GM12878 (cell line): Measurements from ENCODE around the gene CADPS. TPM values are rescaled to one million over a fixed set of nuclear protein-coding genes. Genes with fewer than 3 reads are reported as not detected.
"Not testable (repeated sequence)": the region's sequence is repeated elsewhere in the genome, so short reads cannot be mapped to it uniquely, and the experiment has no call there.

ENCODE experiments used
- ATAC-seq: fragments of 200-7000 bp; cut with Tn5 transposase; 3 replicates; pipeline ENCODE4 v1.9.1; 2020; ENCODE audit warnings: mild to moderate bottlenecking, moderate library complexity
- BruUV-seq: library from RNA; stranded (reverse); fragments of 400-500 nt; replicated peaks from 2 replicates; lab custom pipeline; 2021; lab: Mats Ljungman, UMichigan
- CTCF ChIA-PET: fragments of 300-600 bp; sonication (Branson Sonifier 250); formaldehyde crosslinking; extraction: SDS; loops from one replicate; lab custom pipeline; 2021; ENCODE audit warnings: inconsistent platforms; lab: Yijun Ruan, JAX
- POLR2A ChIA-PET: fragments of 350-600 bp; formaldehyde crosslinking; extraction: SDS; loops from one replicate; lab custom pipeline; 2021; ENCODE audit warnings: inconsistent platforms; lab: Charles Lee
- RAD21 ChIA-PET: fragments of 300-600 bp; sonication (Branson Sonifier 250); formaldehyde crosslinking; loops from one replicate; lab custom pipeline; 2023; ENCODE audit warnings: antibody characterized with exemption; ENCODE audit not compliant: unreplicated experiment; lab: Charles Lee
- SMC1A ChIA-PET: fragments of 300-600 bp; sonication (Branson Sonifier 250); formaldehyde crosslinking; loops from one replicate; lab custom pipeline; 2023; ENCODE audit not compliant: unreplicated experiment, uncharacterized antibody; lab: Charles Lee
- DNase-seq: peaks from one replicate; pipeline ENCODE4 v3.0.0-alpha.2; 2011; ENCODE audit warnings: low read depth, low spot score
- FAIRE-seq: peaks from 3 replicates; lab custom pipeline; 2011; peaks lifted over from hg19 to GRCh38; lab: Jason Lieb, UNC
- H2AFZ ChIP-seq: 2 replicates; pipeline ENCODE4 v1.6.0; 2011; ENCODE audit warnings: low read depth, low read length, control low read depth; ENCODE audit not compliant: control insufficient read depth
- H3K27ac ChIP-seq: 2 replicates; pipeline ENCODE4 v1.5.1; 2011; ENCODE audit warnings: control low read depth; ENCODE audit not compliant: control insufficient read depth, insufficient read depth
- H3K27me3 ChIP-seq, 2 experiments: replicated peaks in 1 of 2; 2 replicates each; pipeline versions ENCODE4 v1.6.0 to v1.6.1; 2011; ENCODE audit warnings: low read length in 1 of 2; ENCODE audit not compliant: control insufficient read depth in 2 of 2, insufficient read depth in 2 of 2
- H3K36me3 ChIP-seq, 2 experiments: 2 replicates each; pipeline ENCODE4 v1.5.1; 2011; ENCODE audit warnings: low read length in 1 of 2; ENCODE audit not compliant: control insufficient read depth in 2 of 2, insufficient read depth in 2 of 2
- H3K4me1 ChIP-seq: 2 replicates; pipeline ENCODE4 v1.6.1; 2011; ENCODE audit warnings: mild to moderate bottlenecking, low read length, moderate library complexity, mixed read lengths; ENCODE audit not compliant: control insufficient read depth, insufficient read depth
- H3K4me2 ChIP-seq: 2 replicates; pipeline ENCODE4 v1.6.0; 2011; ENCODE audit warnings: control low read depth; ENCODE audit not compliant: control insufficient read depth, insufficient read depth
- H3K4me3 ChIP-seq: fragments of 200-600 bp; sonication (generic); 2 replicates; pipeline ENCODE4 v1.5.1; 2016
- H3K79me2 ChIP-seq: 2 replicates; pipeline ENCODE4 v1.6.0; 2011; ENCODE audit warnings: low read length; ENCODE audit not compliant: control insufficient read depth, insufficient read depth
- H3K9ac ChIP-seq: 2 replicates; pipeline ENCODE4 v1.8.0; 2011; ENCODE audit warnings: low read length, control low read depth, mixed read lengths; ENCODE audit not compliant: control insufficient read depth, insufficient read depth
- H3K9me3 ChIP-seq: replicated peaks from 3 replicates; pipeline ENCODE4 v1.5.1; 2011; ENCODE audit warnings: mild to moderate bottlenecking, low read length; ENCODE audit not compliant: control insufficient read depth, insufficient read depth
- H4K20me1 ChIP-seq: 2 replicates; pipeline ENCODE4 v1.6.0; 2011; ENCODE audit not compliant: control insufficient read depth, insufficient read depth
- ATF2 ChIP-seq: IDR thresholded peaks from 2 replicates; pipeline ENCODE4 v1.6.1; 2012; ENCODE audit warnings: low read length, inconsistent platforms
- BACH1 ChIP-seq: fragments of 450-650 bp; IDR thresholded peaks from 2 replicates; pipeline ENCODE4 v1.6.1; 2017; ENCODE audit warnings: mild to moderate bottlenecking, borderline replicate concordance
- CHD2 ChIP-seq: IDR thresholded peaks from 2 replicates; pipeline ENCODE4 v1.6.1; 2011; ENCODE audit warnings: low read depth, low read length, improper control_type of control experiment, borderline replicate concordance
- MAX ChIP-seq: IDR thresholded peaks from 2 replicates; pipeline ENCODE4 v1.6.1; 2012; ENCODE audit warnings: low read depth, low read length, improper control_type of control experiment
- RCOR1 ChIP-seq: conservative IDR thresholded peaks from 2 replicates; pipeline ENCODE4 v1.6.1; 2012; ENCODE audit warnings: low read depth, low read length, improper control_type of control experiment
- SIX5 ChIP-seq: IDR thresholded peaks from 2 replicates; pipeline ENCODE4 v1.6.1; 2011; ENCODE audit warnings: mild to moderate bottlenecking, low read depth, low read length, moderate library complexity; ENCODE audit not compliant: severe bottlenecking
- STAT1 ChIP-seq: fragments of 450-650 bp; conservative IDR thresholded peaks from 2 replicates; pipeline ENCODE4 v1.6.1; 2014; ENCODE audit warnings: antibody characterized with exemption, mild to moderate bottlenecking
- TCF12 ChIP-seq: IDR thresholded peaks from 2 replicates; pipeline ENCODE4 v1.6.1; 2011; ENCODE audit warnings: low read depth, mild to moderate bottlenecking, low read length
- TCF3 ChIP-seq: IDR thresholded peaks from 2 replicates; pipeline ENCODE4 v1.6.1; 2012; ENCODE audit warnings: low read depth, mild to moderate bottlenecking, low read length, borderline replicate concordance; ENCODE audit not compliant: insufficient read depth
- WRNIP1 ChIP-seq: IDR thresholded peaks from 2 replicates; pipeline ENCODE4 v1.6.1; 2011; ENCODE audit warnings: low read depth, low read length, improper control_type of control experiment, borderline replicate concordance
- ZNF217 ChIP-seq: fragments of 450-650 bp; IDR thresholded peaks from 2 replicates; pipeline ENCODE4 v1.6.1; 2017; ENCODE audit warnings: antibody characterized with exemption, mild to moderate bottlenecking
- ZNF274 ChIP-seq: IDR thresholded peaks from one replicate; pipeline ENCODE4 v1.8.0; 2011; ENCODE audit not compliant: insufficient read length, insufficient read depth
- ZZZ3 ChIP-seq: IDR thresholded peaks from 2 replicates; pipeline ENCODE4 v1.6.1; 2011; ENCODE audit warnings: low read depth; ENCODE audit not compliant: control insufficient read depth, insufficient read length
- WGBS: methylation state at CpG from one replicate; pipeline ENCODE4 v1.1.6; 2016; ENCODE audit warnings: low lambda C conversion rate; ENCODE audit not compliant: insufficient replicate concordance, insufficient coverage; ENCODE audit errors: missing lambda C conversion rate; 5-methylcytosine and 5-hydroxymethylcytosine counted together
- in situ Hi-C: fragments of 300-500 bp; cut with MboI; formaldehyde crosslinking; loops from 9 replicates; pipeline ENCODE4 v1.14.3; 2018; ENCODE audit warnings: mixed read lengths
- intact Hi-C: fragments of 100-400 bp; cut with micrococcal nuclease; formaldehyde crosslinking; loops from one replicate; pipeline ENCODE4 v1.14.2; 2022; ENCODE audit not compliant: unreplicated experiment
- polyA plus RNA-seq, 11 experiments: library from polyadenylated mRNA; depleted of rRNA in 4 of 11; unstranded in 6 of 11; stranded (reverse) in 5 of 11; fragments of >200 nt; fragmentation: Nextera tagmentation in 4 of 11; fragmentation: Illumina TruSeq in 1 of 11; extraction: Ambion mirVana in 4 of 11; extraction: Trizol in 1 of 11; gene quantifications; 1 replicate in 1 of 11; 2 replicates in 10 of 11; pipeline versions ENCODE4 v1.2.1 to v1.2.3, GENCODE V29; 2011 to 2016; ENCODE audit warnings: inconsistent platforms in 2 of 11, missing spikeins in 2 of 11, low read depth in 1 of 11
- total RNA-seq, 4 experiments: library from RNA; depleted of rRNA in 3 of 4; stranded (reverse); fragments of >200 nt in 3 of 4; fragmentation: Illumina TruSeq in 1 of 4; extraction: Trizol in 1 of 4; gene quantifications; 2 replicates each; pipeline versions ENCODE4 v1.2.1 to v1.2.3, GENCODE V29; 2013 to 2021
- TF ChIP-seq, protein P1 (sequence below): IDR thresholded peaks from 2 replicates; pipeline ENCODE4 v1.6.1; 2012; ENCODE audit warnings: low read depth, low read length, improper control_type of control experiment

CADPS gene
- total and polyA plus RNA-seq, 10 of the 15 experiments (the other 5 are each of a cell fraction or from before 2014, with no cell fraction given) = 0.20 TPM; not detected in 9

DNA sequence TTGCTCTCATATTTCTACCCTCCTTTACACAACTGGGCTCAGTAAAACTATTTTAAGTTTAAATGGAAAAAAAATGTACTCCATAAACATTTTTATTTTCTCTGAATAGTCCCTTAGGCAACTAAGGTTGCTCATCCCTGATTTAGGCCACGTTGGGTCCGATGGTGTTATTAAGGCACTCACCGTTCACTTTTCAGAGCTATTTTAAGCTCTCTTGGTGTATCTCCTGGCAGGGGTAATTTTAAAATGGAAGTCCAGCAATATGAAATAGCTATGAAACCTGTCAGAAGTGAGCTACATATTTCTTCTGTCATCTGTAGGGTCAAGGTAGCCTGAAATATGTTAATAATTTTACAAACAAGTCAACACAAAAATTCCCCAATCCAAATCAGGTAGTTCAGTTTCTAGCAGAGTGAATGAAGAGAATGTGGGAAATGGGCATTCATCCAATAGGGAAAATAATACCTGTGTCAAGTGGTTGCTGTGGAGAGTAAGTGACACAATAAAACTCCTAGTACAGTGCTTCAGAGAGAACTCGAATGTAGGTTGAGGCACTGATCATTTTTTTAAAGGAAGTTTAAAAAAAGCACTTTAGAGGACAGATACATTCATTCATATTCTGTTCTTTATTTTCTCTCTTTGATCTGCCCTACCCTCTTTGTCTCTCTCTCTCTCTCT, 292.6 kb downstream of the CADPS start:
- Histone ChIP-seq H3K79me2 (no peaks in the 10 kb centered on the region), H3K27ac (no peak overlapping the region), H3K4me2 (no peak overlapping the region), H3K9me3 (no peaks in the 10 kb centered on the region; the same call in 2 of the 3 replicates), H4K20me1 (no peaks in the 10 kb centered on the region)
- in situ Hi-C loops = no loop called here
- POLR2A ChIA-PET = no interaction called here
- RAD21 ChIA-PET = no interaction called here
- CTCF ChIA-PET = no interaction called here
- FAIRE-seq = no peak
- TF ChIP-seq TCF3 (no peak), ZNF274 (no peak), RCOR1 (no peak), TCF12 (no peak), STAT1 (no peak), CHD2 (no peak), SIX5 (no peak), WRNIP1 (no peak), MAX (no peak), ZZZ3 (no peak), ZNF217 (no peak), ATF2 (no peak), BACH1 (no peak)
- TF ChIP-seq, protein P1, sequence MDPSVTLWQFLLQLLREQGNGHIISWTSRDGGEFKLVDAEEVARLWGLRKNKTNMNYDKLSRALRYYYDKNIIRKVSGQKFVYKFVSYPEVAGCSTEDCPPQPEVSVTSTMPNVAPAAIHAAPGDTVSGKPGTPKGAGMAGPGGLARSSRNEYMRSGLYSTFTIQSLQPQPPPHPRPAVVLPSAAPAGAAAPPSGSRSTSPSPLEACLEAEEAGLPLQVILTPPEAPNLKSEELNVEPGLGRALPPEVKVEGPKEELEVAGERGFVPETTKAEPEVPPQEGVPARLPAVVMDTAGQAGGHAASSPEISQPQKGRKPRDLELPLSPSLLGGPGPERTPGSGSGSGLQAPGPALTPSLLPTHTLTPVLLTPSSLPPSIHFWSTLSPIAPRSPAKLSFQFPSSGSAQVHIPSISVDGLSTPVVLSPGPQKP = no peak
- TF ChIP-seq, all 136 proteins: peak for 0
- no peak overlapping the region for H3K9ac ChIP-seq
- no peak for ATAC-seq
- no peak overlapping the region for H3K4me3 ChIP-seq
- SMC1A ChIA-PET = no interaction called here
- WGBS = 24% methylated on average over 4 of the region's 4 CpGs
- DNase-seq = no peak
- intact Hi-C loops = no loop called here
- BruUV-seq = no TSS peak
- H2AFZ ChIP-seq = no peak overlapping the region
- H3K27me3 ChIP-seq = no peaks in the 10 kb centered on the region
- no peaks in the 10 kb centered on the region for H3K36me3 ChIP-seq
- H3K4me1 ChIP-seq = no peaks in the 10 kb centered on the region

DNA sequence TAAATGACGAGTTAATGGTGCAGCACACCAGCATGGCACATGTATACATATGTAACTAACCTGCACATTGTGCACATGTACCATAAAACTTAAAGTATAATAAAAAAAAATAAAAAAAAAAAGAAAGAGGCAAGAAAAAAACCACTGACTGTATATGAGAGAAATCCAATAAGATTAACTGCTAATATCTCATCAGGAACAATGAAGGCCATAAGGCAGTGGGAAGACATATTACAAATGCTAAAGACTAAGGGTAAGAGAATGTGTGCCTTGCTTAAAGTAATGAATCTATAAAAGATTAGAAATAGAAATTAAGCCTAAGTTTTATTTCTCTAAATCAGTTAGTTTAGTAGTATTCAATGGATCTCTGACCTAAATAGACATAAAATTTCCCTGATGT, 294.7 kb downstream of the CADPS start:
- H3K4me1 ChIP-seq, FAIRE-seq, in situ Hi-C loops, H3K36me3 ChIP-seq, ATAC-seq, H3K27me3 ChIP-seq, SMC1A ChIA-PET, H2AFZ ChIP-seq, H3K9me3 ChIP-seq, H3K79me2 ChIP-seq, H3K9ac ChIP-seq, intact Hi-C loops, POLR2A ChIA-PET, RAD21 ChIA-PET, H4K20me1 ChIP-seq, H3K4me2 ChIP-seq, DNase-seq, H3K27ac ChIP-seq, H3K4me3 ChIP-seq, BruUV-seq: not testable (repeated sequence)
- WGBS = 0% methylated on average over 1 of the region's 1 CpG
- CTCF ChIA-PET = interaction anchor here (0.9 kb wide), 1 partner anchor 24 kb away, joined by 3 read pairs; no protein-coding TSS in a partner anchor
